G401 (cell line): Measurements from ENCODE around the gene SERPING1. TPM values are rescaled to one million over a fixed set of nuclear protein-coding genes. Genes with fewer than 3 reads are reported as not detected.

Experiments
- DNase-seq: peaks from one replicate; pipeline ENCODE4 v3.0.0-alpha.2; 2015; ENCODE audit warnings: low spot score
- in situ Hi-C: cut with HindIII; loops from 2 replicates; pipeline ENCODE4 v1.10.0; 2016; ENCODE audit warnings: low sequenced_read_pairs, mixed read lengths
- total RNA-seq: library from RNA; depleted of rRNA; stranded (reverse); fragments of >200 nt; shearing (Covaris generic); gene quantifications from 2 replicates; pipeline ENCODE4 v1.2.3, GENCODE V29; 2014

The SERPING1 gene
- total RNA-seq, 1 experiment from 2014 or later: 22.8 TPM

- in situ Hi-C loops: no loop called here
- DNase-seq: no peak
These were observed 34.6 kb downstream of the SERPING1 start for GRCh38 chr11:57632116-57632515.

GRCh38 chr11:57633394-57634070 lies 36.0 kb downstream of the SERPING1 start:
- DNase-seq: no peak
- in situ Hi-C loops: no loop called here

GRCh38 chr11:57634311-57634710 lies 36.8 kb downstream of the SERPING1 start:
- in situ Hi-C loops: no loop called here
- DNase-seq: no peak

GRCh38 chr11:57635246-57635645 lies 37.8 kb downstream of the SERPING1 start:
- no peak for DNase-seq
- in situ Hi-C loops: no loop called here

GRCh38 chr11:57637626-57638004 lies 40.1 kb downstream of the SERPING1 start:
- DNase-seq: no peak
- in situ Hi-C loops: no loop called here

GRCh38 chr11:57638005-57638781 lies 40.7 kb downstream of the SERPING1 start:
- in situ Hi-C loops: no loop called here

GRCh38 chr11:57638811-57639320 lies 41.4 kb downstream of the SERPING1 start:
- in situ Hi-C loops: no loop called here
- DNase-seq: no peak

More at GRCh38 chr11:57638005-57638781, 40.7 kb downstream of the SERPING1 start:
- DNase-seq: peak; percentile 96

GRCh38 chr11:57639321-57640067 lies 42.0 kb downstream of the SERPING1 start:
- DNase-seq: peak; percentile 72
- in situ Hi-C loops: no loop called here

GRCh38 chr11:57640068-57640800 lies 42.7 kb downstream of the SERPING1 start:
- no peak for DNase-seq
- in situ Hi-C loops: no loop called here

- peak; percentile 75 for DNase-seq
- in situ Hi-C loops: no loop called here
These were observed 43.7 kb downstream of the SERPING1 start for GRCh38 chr11:57641011-57641807.

- DNase-seq: peak; percentile 22
- in situ Hi-C loops: no loop called here
These were observed 46.3 kb downstream of the SERPING1 start for GRCh38 chr11:57643802-57644201.

GRCh38 chr11:57644748-57645688 lies 47.5 kb downstream of the SERPING1 start:
- in situ Hi-C loops: no loop called here

GRCh38 chr11:57645689-57646085 lies 48.2 kb downstream of the SERPING1 start:
- no peak for DNase-seq
- in situ Hi-C loops: no loop called here

More at GRCh38 chr11:57644748-57645688, 47.5 kb downstream of the SERPING1 start:
- DNase-seq: peak; percentile 89

- in situ Hi-C loops: no loop called here
- DNase-seq: peak; percentile 39
These were observed 48.8 kb downstream of the SERPING1 start for GRCh38 chr11:57646194-57646798.

GRCh38 chr11:57646799-57647303 lies 49.4 kb downstream of the SERPING1 start:
- DNase-seq: no peak
- in situ Hi-C loops: no loop called here

GRCh38 chr11:57647372-57647771 lies 49.9 kb downstream of the SERPING1 start:
- peak; percentile 35 for DNase-seq
- in situ Hi-C loops: no loop called here
